ENCODE results near the gene TMBIM4.
"Not testable (repeated sequence)": the region's sequence is repeated elsewhere in the genome, so short reads cannot be mapped to it uniquely, and the experiment has no call there.

Gene TMBIM4

DNA sequence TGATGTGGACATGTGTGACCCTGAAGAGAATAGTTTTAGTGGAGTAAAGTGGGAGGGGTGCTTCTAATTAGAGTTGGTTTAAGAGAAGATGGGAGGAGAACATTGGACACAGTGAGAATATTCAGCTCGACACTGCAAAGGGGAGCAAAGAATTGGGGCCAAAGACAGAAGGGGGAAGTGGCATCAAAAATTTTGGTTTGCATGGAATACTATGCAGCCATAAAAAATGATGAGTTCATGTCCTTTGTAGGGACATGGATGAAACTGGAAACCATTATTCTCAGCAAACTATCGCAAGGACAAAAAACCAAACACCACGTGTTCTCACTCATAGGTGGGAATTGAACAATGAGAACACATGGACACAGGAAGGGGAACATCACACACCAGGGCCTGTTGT is 15.0 kb upstream of the TMBIM4 start:
- DNase-seq (ENCODE audit: low read depth), result not testable (repeated sequence)

DNA sequence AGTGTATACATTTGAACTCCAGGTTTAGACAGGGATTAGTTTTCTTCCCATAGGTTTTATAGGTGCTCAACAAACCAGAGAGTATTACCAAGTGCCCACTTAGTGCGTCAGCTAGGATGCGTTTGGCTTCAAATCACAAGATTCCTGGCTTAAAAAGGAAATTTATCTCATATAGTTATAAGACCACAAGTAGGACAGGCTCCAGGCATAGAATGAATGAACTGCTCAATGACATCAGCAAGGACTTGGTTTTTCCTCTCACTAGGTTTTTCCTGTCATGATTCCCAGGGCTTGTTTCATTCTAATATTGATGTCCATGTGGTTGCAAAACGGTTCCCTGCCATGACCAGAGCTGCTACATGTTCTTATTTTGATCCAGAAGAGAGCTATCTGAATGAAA is 13.2 kb upstream of the TMBIM4 start:
- no peak for DNase-seq (ENCODE audit: low read depth)

DNA sequence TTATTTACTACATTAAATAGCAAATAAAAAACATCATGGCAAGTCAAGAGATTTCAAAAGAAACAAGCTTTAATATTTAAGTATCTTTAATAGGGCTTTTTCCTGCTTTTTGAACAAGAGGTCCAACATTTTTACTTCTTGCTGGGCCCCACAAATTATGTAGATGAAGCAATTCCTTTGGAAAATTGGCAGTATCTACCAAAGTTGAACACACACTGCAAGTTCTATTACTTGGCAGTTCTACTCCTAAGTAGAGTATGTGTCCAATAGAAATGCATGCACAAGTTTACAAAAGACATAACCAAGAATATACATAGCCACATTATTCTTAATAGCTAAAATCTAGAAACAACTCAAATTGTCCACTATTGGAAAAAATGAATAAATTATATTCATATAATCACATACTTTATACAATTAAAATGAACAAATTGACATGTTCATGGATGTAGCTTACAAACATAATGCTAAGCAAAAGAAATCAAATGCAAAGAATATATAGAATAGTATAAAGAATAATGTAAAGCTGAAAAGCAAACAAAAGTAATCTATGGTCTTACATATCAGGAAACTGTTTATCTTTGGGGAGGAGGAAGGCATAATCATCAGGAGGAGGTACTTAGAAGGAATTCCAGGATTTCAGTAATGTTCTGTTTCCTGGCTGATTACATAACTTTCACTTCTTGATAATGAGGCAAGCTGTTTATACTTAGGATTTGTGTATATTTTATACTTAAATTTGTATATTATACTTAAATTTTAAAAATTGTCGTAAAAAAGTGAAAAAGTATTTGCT is 6.5 kb upstream of the TMBIM4 start:
- DNase-seq (ENCODE audit: low read depth), result no peak

DNA sequence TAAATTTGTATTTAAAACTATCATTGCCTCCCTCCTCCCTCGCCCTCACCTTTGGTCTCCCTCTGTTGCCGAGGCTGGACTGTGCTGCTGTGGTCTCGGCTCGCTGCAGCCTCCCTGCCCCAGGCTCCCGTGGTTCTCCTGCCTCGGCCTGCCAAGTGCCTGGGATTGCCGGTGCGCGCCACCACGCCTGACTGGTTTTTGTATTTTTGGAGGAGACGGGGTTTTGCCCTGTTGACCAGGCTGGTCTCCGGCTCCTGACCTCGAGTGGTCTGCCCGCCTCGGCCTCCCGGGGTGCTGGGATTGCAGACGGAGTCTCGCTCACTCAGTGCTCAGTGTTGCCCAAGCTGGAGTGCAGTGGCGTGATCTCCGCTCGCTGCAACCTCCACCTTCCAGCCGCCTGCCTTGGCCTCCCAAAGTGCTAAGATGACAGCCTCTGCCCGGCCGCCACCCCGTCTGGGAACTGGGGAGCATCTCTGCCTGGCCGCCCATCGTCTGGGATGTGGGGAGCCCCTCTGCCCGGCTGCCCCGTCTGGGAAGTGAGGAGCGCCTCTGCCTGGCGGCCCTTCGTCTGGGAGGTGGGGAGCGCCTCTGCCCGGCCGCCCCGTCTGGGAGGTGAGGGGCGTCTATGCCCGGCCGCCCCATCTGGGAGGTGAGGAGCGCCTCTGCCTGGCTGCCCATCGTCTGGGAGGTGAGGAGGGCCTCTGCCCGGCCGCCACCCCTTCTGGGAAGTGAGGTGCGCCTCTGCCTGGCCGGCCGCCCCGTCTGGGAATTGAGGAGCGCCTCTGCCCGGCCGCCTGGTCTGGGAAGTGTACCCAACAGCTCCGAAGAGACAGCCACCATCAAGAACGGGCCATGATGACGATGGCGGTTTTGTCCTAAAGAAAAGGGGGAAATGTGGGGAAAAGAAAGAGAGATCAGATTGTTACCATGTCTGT is 4.9 kb upstream of the TMBIM4 start:
- not testable (repeated sequence) for DNase-seq (ENCODE audit: low read depth)

DNA sequence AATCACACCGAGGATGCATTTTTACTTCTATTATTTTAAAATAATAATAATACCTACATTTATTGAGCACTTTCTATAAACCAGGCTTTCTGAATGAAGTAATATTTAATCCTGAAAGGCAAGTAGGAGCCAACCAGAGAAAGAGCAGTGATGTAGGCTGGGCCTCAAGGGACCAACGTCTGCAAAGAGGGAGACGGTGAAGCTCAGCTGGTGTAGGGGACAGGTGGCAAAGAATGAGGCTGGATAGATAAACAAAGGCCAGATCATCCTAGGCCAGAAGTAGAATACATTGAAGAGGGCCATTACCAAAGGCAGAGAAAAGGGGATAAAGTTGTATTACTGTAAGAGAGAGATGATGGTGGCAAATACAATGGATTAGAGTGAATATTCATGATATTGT is 810 bp upstream of the TMBIM4 start:
- no peak for DNase-seq (ENCODE audit: low read depth)

DNA sequence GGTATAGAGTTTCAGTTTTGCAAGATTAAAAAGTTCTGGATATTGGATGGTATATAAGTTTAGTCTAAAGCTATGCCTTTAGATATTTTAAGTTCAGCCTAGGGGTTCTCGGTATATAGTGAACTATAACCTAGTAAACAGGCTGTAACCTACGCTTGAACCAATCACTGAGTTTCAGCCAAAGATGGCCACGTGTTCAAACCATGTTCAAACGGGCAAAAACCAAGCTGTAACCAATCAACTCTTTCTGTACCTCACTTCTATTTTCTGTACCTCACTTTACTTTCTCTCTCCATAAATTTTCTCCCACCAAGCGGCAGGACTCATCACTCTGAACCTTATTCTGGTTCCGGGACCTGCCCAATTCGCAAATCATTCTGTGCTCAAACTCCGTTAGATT is 1.4 kb downstream of the TMBIM4 start:
- DNase-seq (ENCODE audit: low read depth), result no peak

DNA sequence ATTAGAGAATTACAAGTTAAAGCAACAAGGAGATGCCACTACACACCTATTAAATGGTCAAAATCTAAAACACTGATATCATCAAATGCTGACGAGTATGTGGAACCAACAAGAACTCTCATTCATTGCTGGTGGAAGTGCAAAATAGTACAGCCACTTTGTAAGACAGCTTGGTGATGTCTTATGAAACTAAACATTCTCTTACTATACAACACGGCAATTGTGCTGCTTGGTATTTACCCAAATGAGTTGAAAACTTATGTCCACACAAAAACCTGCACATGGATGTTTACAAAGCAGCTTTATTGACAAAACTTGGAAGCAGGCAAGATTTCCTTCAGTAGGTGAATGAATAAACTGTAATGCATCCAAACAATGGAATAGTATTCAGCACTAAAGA is 3.2 kb downstream of the TMBIM4 start:
- no peak for DNase-seq (ENCODE audit: low read depth)

DNA sequence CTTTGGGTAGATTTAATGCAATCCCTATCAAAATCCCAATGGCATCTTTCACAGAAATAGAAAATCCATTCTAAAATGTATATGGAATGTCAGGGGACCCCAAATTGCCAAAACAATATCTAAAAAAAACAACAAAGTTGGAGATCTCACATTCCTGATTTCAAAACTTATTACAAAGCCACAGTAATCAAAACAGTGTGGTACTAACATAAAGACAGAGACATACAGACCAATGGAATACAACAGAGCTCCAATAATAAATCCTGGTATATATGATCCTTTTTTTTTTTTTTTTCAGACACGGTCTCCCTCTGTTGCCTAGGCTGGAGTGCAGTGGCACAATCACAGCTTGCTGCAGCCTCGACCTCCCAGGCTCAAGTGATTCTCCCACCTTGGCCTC is 4.7 kb downstream of the TMBIM4 start:
- no peak for DNase-seq (ENCODE audit: low read depth)

DNA sequence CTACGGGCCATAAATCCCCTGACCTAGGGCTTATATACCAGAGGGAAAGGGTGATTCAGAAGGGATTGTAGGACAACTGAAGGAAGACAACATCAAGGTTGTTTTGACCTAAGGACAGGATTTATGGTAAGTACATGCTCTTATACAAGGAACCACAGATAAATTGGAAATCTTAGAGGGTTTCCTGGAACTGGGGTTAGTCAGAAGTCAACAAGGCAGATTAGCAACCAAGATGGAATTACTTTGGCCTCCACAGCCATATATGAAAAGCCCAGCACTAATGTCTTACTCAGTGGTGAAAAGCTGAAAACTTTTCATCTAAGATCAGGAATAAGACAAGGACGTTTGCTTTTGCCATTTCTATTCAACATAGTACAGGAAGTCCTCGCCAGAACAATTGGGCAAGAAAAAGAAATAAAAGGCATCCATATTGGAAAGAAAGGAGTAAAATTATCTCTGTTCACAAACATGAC is 5.4 kb downstream of the TMBIM4 start:
- no peak for DNase-seq (ENCODE audit: low read depth)

DNA sequence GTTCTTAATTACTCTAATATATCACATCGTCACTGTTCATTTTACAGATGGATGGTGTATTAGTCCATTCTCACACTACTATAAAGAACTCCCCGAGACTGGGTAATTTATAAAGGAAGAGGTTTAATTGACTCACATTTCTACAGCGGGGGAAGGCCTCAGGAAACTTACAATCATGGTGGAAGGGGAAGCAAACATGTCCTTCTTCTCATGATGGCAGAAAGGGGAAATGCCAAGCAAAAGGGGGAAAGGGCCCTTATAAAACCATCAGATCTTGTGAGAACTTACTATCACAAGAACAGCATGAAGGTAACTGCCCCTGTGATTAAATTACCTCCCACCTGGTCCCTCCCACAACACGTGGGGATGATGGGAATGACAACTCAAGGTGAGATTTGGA is 6.5 kb downstream of the TMBIM4 start:
- DNase-seq (ENCODE audit: low read depth), result no peak

DNA sequence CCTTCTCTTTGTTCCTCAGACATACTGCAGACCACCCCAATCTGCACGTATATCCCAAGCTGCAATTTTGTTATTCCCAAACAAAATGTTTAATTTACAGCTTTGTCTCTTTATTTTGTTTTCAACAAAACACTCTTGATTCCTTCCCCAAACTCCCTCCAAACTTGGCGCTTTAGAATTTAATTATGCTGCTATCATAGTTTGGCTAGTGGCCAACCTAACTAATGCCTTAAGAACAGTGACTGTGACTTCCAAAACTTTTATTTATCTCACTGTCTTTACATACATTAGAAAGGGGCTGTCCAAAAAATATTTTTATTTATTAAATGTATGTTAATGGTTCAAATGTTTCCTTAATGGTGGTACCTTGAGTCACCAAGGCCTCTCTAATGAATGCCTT is 7.1 kb downstream of the TMBIM4 start:
- DNase-seq (ENCODE audit: low read depth), result no peak

DNA sequence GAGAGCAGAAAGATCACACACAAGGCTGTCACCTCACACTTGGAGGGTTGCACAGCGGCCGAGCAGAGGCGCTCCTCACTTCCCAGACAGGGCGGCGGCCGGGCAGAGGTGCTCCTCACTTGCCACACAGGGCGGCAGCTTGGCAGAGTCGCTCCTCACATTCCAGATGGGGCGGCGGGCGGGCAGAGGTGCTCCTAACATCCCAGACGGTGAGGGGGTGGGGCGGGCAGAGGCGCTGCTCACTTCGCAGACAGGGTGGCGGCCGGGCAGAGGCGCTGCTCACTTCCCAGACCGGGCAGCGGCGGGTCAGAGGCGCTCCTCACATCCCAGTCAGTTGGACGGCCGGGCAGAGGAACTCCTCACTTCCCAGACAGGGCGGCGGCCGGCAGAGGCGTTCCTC is 9.1 kb downstream of the TMBIM4 start:
- DNase-seq (ENCODE audit: low read depth), result no peak

DNA sequence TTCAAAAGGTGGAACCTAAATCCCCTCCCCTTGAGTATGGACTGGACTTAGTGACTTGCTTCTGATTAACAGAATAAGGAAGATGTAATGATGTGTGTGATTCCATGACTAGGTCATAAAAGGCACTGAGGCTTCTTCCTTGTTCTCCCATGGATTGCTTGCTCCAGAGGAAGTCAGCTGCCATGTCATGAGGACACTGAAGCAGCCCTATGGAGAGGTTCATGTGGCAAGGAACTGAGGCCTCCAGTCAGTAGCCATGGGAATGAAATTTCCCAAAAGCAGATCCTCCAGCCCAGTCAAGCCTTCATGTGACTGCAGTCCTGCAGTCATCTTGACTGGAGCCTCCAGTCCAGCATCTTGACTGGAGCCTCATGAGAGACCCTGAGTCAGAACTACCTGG is 10.7 kb downstream of the TMBIM4 start:
- no peak for DNase-seq (ENCODE audit: low read depth)

DNA sequence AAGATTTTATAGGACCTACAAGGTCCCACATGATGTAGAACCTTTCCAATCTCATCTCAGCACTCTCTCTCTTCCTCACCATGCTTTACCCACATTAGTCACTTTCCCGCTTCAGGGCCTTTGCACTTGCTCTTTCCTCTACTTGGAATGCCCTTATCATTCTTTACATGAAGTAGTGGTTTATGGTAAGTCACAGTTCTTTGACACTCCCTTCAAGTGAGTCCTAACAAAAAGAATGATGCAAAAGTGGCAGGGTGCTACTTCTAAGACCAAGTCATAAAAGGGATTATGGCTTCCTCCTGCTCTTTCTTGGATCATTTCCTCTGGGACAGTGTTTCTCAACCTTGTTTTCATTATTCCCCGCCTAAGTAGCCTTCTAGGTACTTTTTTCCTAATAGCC is 13.1 kb downstream of the TMBIM4 start:
- no peak for DNase-seq (ENCODE audit: low read depth)

DNA sequence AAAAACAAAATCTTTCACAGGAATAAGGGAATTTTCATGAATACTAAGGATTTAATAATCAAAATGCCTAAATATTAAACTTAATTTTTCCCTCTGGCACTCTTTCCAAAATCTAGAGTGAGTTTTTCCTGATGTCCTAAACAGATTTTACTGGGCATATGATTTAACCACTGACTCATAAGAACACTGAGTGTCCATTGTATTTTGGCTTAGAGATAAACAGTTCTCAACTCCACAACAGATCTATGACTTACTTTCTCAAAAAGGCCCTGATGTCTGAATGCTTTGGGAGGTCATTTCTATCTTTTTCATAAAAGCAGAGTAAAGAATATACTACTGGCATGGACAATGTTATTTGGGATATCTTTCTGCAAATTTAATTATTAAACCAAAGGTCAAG is 15.0 kb downstream of the TMBIM4 start:
- no peak for DNase-seq (ENCODE audit: low read depth)

DNA sequence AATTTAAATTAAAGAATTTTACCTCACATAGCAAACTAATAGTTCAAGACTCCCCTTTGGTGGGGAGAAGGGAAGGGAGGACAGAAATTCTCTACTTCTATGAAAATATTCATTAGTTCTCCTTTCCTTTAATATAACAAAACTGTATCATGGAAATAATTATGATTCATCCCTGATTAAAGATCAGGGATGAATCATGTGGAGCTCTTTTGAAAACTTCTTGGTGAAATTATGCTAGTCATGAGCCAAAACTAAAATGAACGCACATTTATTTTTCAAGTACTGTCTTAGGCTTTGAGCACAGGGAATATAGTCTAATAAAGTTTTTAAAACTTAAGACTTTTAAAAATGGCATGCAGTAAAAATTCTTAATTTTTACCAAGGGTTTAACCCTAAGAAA is 17.1 kb downstream of the TMBIM4 start:
- DNase-seq (ENCODE audit: low read depth), result no peak

DNA sequence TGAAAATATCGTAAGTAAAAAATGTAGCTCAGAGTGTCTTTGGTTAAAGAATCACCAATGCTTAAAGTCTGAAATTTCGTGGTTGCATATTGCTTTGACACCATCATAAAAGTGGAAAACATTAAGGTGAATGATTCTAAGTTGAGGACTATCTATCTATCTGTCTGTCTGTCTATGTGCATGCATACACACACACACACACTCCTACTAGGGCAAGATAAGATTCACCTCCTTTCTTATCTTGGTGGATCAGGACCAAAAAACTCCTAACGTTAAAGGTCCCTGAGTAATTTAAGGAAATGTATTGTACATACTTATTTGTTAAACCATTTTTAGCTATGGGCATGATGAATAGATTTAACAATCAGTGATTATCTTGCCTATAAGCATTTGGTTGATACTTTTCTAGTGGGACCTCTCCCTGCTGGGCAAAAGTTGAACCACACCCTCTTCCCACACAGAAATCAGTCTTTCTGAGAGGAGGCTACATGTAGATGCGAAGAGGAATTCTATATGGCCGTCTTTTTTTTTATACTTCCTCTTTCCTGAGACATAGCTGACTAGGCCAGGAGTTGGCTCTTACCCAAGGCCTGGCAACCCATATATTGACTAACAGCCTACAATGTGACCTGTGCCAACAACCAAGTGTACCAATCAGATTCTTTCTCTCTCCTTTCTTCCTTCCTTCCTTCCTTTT is 19.9 kb downstream of the TMBIM4 start:
- DNase-seq (ENCODE audit: low read depth), result no peak

DNA sequence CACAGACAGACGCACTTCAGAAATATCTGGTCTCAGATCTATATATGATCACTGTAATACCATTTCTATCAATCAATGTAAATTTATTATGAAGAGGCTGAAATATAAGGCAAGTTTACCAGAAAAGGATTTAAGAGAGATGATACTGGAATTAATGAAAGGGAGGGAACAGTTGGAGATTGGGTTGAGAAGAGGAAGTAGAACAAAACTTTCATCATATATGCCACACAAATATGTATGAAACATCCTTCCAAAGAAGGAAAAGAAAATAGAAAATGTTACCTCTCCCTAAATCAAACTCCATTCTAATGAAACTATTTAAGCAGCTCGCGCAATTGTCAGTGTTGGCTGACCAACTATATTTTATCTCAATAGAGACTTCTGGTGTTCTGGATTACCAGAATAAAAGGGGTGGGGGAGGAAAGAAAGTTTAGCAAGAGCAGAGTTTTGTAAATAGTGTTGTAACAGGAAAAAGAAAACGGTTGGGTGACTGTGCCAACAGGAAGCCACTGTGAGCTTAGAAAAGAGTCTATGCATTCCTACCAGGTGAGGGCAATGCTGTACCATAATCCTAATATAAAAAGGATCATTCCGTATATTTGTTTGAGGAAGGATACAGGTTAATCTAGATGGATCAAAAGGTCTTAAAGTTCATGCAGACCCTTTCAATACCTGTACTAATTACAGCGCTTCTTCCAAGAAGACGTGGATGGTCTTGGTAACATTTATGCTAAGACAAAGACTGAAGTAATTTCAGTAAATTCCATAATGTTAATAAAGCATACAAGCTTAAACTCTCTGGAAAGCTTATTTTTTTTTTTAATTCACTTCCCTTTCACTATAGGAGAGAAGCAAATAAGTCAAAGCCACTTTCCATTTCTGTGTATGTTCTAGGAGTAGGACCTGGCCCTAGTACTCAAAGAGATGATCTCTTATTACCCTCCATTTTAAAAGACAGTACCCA is 24.7 kb downstream of the TMBIM4 start:
- no peak for DNase-seq (ENCODE audit: low read depth)

DNA sequence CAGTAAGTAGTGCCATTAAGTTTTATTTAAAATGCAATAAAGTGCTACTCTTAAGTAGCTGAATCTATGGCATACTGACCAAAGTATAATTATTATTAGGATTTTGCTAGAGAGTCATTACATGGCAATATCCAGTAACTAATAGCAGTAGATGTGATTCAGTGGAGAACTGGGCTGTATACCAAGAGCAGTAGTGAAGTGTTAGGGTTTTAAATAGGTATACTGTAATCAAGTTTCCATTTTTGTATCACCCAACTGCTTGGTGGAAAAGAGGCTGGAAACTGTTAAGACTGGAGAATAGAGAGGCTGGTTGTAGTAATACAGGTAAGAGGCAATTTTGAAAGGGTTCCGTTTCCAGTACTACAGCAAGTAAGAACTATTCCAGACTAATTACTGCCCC is 25.9 kb downstream of the TMBIM4 start:
- no peak for DNase-seq (ENCODE audit: low read depth)

DNA sequence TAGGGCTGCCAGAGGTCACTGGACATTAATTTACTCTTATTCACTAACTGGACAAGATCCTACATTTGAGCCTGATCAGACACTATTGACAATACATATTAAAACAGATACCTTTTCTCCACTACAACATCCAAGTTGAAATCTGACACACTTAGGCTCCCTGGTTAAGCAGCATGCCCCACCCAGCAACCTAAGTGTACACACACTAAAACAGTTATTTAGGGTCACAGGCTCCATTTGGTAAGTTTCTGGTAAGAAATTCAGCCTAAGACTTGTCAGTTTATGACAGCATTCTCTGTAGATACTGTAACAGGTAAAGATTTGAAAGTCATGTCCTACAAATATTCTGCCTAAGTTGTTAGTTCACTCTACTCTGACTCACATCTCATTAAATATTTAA is 27.0 kb downstream of the TMBIM4 start:
- DNase-seq (ENCODE audit: low read depth), result no peak

DNA sequence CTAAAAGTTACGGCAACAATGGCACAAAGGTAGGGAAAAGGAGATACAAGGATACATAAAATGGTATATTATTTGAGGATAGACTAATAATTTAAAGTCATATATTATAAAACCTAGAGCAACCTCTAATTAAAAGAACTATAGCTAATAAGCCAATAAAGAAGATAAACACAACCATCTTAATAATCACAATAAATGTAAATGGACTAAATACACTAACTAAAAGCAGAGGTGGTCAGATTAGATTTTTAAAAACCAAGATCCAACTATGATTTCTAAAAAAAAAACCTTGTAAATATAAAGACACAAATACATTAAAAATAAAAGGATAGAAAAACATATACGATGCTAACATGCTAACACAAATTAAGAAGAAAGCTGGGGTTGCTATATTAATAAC is 28.5 kb downstream of the TMBIM4 start:
- no peak for DNase-seq (ENCODE audit: low read depth)

Data from activated T-helper 9 cell treated with anti-CD3 and anti-CD28 coated beads, Interleukin-2, amount 50 U/mL, for 16 hours (primary cell).